PFSK-1 (cell line): ENCODE results near the gene BCL11B.

ENCODE experiments used
- POLR2AphosphoS5 ChIP-seq: IDR thresholded peaks from 2 replicates; pipeline ENCODE4 v1.6.1; 2012; ENCODE audit warnings: low read depth, mild to moderate bottlenecking, control low read depth, low read length, moderate library complexity
- TAF1 ChIP-seq: IDR thresholded peaks from 2 replicates; pipeline ENCODE4 v1.6.1; 2012; ENCODE audit warnings: low read length, control low read depth, borderline replicate concordance; ENCODE audit not compliant: insufficient read depth
- TF ChIP-seq, protein P1 (sequence below), 2 experiments: IDR thresholded peaks; 2 replicates each; pipeline versions ENCODE4 v1.6.1 to v1.8.0; 2011 to 2012; ENCODE audit warnings: low read depth in 2 of 2, low read length in 2 of 2, control low read depth in 1 of 2, inconsistent platforms in 1 of 2, mild to moderate bottlenecking in 1 of 2, moderate library complexity in 1 of 2; ENCODE audit not compliant: insufficient read depth in 1 of 2

DNA sequence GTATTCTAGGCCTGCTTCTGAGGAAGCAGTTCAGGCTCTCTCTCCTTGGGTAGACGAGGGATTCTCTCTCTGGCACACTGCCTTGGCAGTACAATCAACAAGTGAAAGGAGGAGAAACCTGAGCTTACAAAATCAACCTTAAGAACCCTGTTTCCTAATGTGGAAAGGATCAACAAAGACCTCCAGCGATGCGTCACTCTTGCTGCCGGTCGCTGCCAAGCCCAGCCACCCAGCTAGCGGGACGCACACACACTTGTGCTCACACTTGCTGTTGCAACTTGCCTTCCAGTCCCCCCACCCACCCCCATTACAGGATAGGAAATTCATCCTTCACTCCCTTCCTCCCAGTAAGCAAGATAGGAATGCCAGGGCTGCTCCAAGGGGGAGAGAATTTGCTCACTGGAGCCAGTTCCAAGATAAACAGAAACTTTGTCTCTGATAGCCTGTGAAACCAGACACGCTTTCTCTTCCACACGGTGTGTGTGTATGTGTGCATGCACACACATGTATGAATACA is 144.3 kb downstream of the BCL11B start:
- no peak for TF ChIP-seq TAF1
- TF ChIP-seq POLR2AphosphoS5 = no peak
- TF ChIP-seq, protein P1, sequence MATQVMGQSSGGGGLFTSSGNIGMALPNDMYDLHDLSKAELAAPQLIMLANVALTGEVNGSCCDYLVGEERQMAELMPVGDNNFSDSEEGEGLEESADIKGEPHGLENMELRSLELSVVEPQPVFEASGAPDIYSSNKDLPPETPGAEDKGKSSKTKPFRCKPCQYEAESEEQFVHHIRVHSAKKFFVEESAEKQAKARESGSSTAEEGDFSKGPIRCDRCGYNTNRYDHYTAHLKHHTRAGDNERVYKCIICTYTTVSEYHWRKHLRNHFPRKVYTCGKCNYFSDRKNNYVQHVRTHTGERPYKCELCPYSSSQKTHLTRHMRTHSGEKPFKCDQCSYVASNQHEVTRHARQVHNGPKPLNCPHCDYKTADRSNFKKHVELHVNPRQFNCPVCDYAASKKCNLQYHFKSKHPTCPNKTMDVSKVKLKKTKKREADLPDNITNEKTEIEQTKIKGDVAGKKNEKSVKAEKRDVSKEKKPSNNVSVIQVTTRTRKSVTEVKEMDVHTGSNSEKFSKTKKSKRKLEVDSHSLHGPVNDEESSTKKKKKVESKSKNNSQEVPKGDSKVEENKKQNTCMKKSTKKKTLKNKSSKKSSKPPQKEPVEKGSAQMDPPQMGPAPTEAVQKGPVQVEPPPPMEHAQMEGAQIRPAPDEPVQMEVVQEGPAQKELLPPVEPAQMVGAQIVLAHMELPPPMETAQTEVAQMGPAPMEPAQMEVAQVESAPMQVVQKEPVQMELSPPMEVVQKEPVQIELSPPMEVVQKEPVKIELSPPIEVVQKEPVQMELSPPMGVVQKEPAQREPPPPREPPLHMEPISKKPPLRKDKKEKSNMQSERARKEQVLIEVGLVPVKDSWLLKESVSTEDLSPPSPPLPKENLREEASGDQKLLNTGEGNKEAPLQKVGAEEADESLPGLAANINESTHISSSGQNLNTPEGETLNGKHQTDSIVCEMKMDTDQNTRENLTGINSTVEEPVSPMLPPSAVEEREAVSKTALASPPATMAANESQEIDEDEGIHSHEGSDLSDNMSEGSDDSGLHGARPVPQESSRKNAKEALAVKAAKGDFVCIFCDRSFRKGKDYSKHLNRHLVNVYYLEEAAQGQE (IDR thresholded peaks at IDR 0.05; ENCODE audit: insufficient read depth in 1 of 2, low read depth in 2 of 2, low read length in 2 of 2) = no peak
